Measurements from ENCODE around the gene WDR7.

WDR7 gene

GRCh38 chr18:56899660-56900059, 248.5 kb downstream of the WDR7 start:
- FAIRE-seq = peak; percentile 66

GRCh38 chr18:56900195-56901094, 249.3 kb downstream of the WDR7 start:
- FAIRE-seq = no peak

GRCh38 chr18:56901919-56902318, 250.8 kb downstream of the WDR7 start:
- FAIRE-seq = no peak

DNA sequence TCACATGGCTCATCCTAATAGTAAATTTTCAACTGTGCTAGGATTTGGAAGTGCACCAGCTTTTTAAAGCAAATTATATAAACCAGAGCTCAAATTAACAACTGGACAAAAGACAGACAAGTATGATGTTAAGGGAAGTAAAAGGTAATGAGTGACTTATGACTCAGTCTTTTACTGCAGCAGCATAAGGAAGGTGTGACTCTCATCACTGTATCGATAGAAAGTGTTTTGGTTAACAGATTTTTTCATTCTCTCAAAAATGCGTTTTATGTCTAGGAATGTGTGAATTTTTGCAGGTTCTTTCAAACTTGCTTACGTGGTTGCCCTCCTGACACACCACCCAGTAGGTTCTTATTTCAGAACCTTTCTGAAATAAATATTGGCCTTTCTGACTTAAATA, 251.5 kb downstream of the WDR7 start:
- no peak for FAIRE-seq

DNA sequence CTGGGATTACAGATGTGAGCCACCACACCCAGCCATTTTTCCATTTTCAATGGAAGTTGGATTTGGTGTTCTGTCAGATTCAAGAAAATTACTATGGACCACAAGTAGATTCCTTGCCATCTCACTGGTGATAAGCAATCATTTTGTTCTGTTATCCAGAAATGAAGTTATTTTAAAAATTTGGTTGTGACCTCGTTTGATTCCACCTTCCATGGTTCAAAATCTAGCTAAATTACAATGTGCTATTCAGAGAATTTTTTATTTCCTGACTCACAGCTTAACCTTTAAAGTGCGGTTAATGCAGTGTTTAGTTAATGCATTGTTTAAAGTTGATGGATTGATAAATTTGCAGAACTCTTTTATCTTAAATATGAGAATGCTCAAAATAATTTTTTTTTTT, 252.5 kb downstream of the WDR7 start:
- FAIRE-seq = no peak

DNA sequence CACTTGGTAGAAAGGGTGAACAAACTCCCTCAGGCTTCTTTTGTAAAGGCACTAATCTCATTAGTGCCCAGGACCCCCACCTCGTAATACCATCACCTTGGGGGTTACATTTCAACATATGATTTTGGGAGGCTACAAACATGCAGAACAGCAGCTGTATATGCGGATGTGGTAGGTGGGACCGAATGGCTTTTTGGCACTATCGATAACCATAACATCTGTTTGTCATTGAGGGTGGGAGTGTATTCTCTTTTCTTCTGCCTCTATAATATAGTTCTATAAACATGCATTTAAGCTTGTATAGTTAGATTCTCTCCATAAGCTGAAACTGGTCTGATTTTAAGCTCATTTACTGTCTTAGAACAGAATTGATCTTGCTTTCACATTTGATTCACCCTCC, 256.6 kb downstream of the WDR7 start:
- no peak for FAIRE-seq

DNA sequence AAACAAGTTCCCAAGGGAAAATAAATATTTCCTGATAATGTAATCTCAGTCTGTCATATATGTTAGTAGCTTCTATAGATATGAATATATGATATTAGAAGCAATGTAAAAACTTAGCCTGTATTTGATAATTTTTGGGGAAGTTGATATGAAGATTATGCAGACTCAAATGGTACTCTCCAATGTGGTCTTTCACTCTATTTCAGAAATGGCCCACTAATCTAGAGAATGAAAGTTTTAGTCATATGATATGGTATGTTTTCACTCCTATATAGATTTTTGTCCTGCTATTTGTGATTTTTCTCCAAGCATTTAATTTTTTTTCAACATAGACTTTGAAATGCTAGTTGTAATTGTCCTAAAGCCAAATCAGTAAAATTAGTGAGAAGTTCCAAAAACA, 259.1 kb downstream of the WDR7 start:
- no peak for FAIRE-seq

DNA sequence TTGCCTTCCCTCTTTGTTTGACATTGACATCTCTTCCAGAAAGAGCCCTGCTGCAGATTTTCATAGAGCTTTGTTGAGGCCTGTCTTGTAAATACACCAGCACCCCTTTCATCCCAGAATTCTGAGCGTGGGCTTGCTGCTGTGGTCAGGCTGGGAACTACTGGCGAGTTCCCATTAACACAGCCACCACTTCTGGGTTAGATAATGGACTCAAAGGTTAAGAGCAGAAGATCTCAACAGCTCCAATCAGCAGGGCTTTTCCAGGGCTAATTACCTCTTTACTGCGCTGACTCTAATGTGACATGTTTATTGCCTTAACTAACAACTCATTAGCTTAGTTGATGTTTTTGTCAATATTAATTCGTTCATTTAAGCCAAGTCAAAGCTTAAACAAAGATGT, 259.8 kb downstream of the WDR7 start:
- no peak for FAIRE-seq

- no peak for FAIRE-seq
These were observed 262.8 kb downstream of the WDR7 start for GRCh38 chr18:56913941-56914340.

DNA sequence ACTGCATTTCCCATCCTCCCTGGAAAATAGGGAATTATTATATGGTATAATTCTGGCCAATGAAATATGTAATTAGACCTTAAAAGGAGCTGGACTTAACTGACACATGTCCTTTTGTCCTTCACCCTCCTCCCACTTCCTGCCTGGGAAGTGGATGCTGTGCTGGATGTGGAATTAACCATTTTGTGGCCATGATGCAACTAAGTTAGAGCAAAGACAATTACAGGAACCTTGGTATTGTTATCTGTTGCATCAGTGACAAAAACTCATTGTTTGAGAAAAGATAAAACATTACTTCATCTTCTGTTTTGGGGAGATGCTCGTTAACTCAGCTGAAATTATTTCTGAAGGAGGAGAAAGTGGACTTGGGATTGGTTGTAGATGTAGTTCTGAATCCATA, 268.0 kb downstream of the WDR7 start:
- no peak for FAIRE-seq

DNA sequence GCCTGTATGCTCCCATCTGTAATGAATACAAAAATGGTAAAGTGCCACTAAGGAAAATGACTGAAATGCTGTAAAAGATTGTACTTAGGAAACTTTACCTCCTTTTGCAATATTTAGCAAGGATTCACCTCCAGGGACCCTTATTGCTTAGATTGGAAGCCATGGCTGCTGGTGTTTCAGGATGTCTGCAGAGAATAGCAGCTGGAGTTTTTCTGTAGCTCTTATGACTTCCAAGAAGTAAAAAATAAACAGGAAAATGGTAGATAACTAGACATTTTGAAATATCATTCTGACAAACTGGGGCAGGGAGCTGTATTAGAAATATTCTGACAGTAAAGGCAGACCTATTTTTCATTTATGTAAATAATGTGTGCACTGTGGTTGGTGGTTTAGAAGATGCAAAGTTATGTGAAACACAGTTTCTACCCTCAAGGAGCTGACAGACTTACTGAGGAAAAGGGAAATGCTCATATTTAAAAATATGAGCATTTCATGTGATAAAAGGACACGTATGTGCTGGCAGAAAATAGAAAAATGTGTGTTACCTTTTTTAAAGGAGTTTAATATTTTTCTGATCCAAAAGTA, 270.8 kb downstream of the WDR7 start:
- no peak for FAIRE-seq

DNA sequence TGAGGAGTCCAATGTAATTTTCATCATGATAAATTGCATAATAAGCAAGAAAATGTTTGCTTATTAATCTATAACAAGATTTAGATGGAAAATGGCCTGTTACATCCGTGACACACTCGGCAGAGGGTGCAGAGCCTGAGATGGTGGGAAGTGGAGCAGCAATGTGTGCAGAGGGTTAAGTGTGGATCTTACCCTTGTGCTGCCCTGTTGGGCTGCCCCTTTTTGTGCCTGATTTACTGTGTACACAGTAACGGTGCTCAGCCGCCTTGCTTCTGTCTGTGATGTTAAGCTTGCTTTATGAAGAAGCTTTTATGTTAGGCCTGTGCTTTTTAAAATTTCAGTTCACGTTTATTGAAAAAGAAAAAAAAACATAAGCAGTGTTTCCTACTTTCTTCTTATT, 275.6 kb downstream of the WDR7 start:
- FAIRE-seq = no peak

GRCh38 chr18:56927786-56928185, 276.6 kb downstream of the WDR7 start:
- FAIRE-seq = no peak

DNA sequence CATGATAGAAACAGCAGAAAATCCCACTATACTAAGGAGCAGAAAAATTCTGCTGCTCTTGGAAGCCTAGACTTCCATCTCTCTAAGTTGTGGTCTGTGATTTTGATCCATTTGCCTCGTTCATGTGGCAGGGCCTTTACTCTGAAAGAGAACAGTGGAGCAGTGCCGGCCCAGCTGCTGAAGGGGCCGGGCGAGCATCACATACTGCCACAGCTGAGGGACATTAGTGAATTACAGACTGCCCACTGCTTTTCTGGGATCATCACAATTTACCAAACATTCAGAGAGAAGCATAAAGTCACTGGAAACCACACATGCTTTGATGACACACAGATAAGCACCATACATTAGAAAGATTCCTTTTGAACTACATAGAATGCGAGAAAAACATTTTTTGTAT, 278.7 kb downstream of the WDR7 start:
- no peak for FAIRE-seq

- no peak for FAIRE-seq
These were observed 282.3 kb downstream of the WDR7 start for GRCh38 chr18:56933472-56933871.

DNA sequence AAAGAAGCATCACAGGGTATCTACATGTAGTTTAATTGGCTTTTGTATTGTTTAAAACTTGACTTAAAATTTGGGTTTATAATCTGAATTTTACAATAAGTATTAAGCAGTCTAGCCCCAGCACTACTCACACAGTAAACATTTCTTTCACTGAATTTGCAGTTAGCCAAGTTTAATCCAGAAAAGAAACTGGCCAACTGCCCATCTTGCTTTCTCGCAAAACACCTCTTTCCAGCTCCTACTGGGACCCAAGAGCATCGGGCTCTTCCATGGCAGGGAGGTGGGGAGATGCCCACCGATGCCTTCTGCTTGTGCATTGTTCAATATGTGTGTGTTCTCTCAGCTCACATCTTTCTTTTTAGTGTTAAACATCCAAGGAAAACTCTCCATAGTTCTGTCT, 283.0 kb downstream of the WDR7 start:
- no peak for FAIRE-seq

DNA sequence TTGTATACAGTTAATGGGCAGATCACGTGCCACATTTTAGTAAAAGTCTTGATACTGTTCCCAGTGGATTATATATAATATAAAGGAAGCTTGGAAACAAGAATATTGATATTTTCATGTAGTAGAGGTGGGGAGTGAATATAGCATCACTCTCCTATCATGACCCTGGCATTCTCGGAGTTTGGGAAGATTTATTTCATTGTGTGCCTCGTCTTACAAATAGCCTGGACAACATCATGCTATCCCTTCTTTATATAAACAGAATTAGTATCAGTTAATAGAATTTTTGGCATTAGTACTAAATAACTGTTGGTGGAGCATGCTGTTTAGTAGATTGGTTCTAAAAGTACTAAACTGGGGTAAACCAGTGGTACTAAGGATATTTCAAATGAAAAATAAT, 283.7 kb downstream of the WDR7 start:
- FAIRE-seq = no peak

DNA sequence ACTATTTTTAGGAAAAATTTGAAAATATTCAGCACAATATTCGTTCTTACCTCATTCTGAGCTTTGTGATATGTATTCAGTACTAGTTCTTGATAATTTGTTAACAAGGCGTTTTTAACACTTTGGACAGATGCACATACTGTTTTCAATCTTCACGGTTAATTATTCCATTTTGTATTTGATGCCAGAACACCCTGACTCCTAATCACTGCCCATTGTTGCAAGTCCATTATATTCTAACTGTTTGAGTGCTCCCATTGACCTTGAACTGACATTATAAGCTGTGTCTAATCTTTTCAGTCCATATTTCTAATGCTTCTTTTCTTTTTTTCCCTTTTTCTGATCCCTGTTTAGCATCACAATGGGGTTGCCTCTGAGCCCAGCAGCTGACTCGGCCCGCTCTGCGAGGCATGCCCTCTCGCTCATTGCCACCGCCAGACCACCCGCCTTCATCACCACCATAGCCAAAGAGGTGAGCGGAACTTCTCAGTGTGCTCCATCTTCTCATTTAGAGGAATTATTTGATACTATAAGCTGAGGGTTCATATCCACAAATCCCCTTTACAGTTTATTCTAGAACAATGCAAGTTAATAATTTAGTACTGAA, 284.4 kb downstream of the WDR7 start:
- no peak for FAIRE-seq

DNA sequence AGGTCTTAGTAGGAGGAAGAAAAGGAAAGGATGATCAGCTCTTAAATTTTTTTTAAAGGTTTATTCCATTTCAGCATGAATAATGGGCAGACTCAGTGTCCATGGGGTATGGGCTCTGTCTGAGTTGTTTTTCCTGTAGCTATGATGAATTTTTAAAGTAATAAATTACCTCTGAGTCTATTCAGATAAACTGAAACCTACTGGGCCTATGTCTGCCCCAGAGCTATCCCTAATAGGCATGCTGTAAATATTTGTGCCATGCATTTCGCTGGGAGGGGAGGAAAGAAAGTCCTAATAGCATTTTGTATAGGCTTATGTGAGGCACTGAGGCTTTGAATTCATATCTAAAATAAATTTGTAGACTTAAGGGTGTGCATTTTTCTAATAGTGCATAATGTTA, 285.3 kb downstream of the WDR7 start:
- FAIRE-seq = no peak

- FAIRE-seq = no peak
These were observed 286.8 kb downstream of the WDR7 start for GRCh38 chr18:56937874-56938430.

DNA sequence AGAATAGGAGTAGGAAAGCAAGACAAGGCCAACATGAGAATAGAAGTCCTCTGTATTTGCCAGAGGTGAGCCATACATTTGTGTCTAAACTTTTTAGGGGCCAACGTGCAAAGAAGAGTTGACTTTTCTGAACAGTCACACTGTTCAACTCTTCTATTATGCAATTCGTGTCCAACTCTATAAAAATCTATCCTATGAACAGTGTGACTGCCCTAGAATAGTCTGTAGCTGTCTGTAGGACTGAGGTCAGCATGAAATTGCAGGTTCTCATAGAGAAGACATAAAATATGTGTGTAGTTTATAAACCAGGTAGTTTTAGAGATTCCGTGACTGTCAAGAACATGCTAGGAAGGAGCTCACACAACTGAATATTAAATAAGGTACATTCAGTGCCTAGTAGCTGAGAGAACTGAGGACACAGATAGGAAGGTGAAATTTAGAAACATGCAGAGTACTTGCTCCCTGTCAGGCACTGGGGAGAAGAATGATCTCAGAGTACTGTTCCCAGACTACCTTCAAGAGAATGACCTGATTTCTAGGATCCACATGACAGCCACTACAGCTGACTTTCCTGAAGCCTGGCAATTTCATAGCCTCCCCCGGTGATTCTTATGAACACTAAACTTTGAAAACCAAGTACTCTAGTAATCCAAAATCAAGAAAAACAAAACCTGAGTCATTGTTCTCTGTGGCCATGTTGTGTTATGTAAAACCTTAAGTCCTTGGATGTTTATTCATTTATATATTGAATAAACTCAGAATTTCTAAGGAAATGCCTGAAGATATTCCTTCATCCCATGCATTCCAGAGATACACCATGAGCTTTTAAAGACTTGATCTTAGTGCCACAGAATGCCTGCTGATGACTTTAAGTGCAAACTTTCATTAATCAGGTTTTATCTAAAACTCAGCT, 294.3 kb downstream of the WDR7 start:
- FAIRE-seq = no peak

DNA sequence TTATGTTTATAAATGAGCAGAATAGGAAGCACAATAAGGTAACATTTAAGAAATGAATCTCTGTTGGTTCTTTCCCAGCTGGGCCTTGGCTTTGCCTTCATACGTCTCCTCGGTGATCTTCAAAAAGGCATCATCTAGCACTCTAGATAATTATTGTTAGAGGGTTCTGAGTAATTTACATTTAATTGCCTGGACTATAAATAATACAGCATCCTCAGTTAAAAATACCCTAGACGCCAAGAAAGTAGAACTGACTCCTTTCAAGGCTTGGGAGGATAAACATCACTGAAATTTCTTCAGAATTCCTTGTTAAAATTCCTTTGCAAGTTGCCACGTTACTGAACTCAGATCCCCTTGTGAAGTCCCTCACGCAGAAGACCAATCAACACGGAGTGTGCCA, 296.1 kb downstream of the WDR7 start:
- FAIRE-seq = no peak

- no peak for FAIRE-seq
These were observed 300.9 kb downstream of the WDR7 start for GRCh38 chr18:56952026-56952425.

Data from colon (tissue), 2 donors.